HG02798 (cell line): ENCODE data around the gene CREBBP.

ENCODE experiments used
- ATAC-seq: cut with Tn5 transposase; IDR thresholded peaks from one replicate; pipeline ENCODE4 v1.9.1; 2021; ENCODE audit warnings: mild to moderate bottlenecking; ENCODE audit not compliant: unreplicated experiment, poor library complexity

The CREBBP gene

DNA sequence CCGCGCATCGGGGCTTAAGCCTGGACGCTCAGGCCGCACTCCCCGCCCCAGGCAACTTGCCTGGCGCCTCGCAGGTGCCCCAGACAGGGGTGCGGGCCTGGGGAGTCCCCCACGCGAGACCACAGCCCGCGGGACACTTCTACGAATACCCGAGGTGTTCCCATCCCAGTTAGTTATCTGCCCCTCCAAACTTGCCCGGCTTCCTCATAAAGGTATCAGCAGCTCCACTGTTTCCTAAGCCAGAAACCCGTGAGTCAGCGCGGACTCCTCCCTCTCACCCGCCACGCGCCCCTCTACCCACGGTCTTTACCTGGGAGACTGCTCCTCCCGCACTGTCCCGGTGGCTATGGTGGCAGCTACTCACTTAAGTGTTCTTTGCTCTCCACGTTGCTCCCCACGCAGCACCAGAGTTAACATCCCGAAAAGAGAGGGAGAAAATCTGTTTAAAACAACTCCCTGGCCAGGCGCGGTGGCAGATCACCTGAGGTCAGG, 1.0 kb upstream of the CREBBP start:
- no peak for ATAC-seq

GRCh38 chr16:3879887-3880564, 487 bp downstream of the CREBBP start:
- ATAC-seq, result peak; percentile 65

- peak; percentile 12 for ATAC-seq
Measured at GRCh38 chr16:3879258-3879886, 1.1 kb downstream of the CREBBP start.

- no peak for ATAC-seq
Measured at GRCh38 chr16:3878610-3879009, 1.9 kb downstream of the CREBBP start.

DNA sequence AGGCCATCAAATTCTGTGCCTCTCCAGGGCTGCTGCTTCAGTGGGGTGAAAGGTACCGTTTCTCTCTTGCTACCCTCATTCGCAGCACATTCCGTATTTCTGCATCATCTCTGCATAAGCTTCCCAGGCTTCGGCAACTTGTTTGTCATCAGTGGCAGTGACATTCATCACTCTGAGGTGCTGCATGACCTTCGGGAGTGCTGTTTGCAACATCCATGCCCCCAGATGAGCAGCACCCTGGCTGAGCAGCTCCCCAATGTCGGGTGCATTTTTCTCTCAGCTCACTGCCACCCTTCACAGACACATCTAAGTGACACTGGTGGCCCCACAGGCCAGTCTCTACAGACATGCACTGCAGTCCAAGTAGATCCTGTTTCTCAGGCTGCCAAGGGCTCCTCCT, 3.8 kb downstream of the CREBBP start:
- no peak for ATAC-seq

DNA sequence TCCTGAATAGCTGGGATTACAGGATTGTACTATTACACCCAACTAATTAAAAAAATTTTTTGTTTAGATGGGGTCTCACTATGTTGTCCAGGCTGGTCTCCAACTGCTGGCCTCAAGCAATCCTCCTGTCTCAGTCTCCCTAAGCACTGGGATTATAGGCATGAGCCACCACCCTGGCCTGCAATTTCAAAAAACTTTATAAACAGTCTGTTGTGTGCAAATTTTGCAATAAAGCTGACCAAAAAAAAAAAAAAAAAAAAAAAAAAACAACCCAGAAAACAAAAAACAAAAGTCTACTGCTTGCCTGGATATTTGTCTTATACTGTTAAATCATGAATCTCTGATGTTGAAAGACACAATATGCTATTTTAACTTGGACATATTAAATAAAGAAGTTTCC, 4.4 kb downstream of the CREBBP start:
- ATAC-seq, result no peak

GRCh38 chr16:3874794-3875692, 5.5 kb downstream of the CREBBP start:
- no peak for ATAC-seq

- ATAC-seq, result no peak
Measured at GRCh38 chr16:3874242-3874641, 6.3 kb downstream of the CREBBP start.

- no peak for ATAC-seq
Measured at GRCh38 chr16:3873482-3874173, 6.9 kb downstream of the CREBBP start.

GRCh38 chr16:3872216-3872895, 8.2 kb downstream of the CREBBP start:
- no peak for ATAC-seq

GRCh38 chr16:3868967-3869366, 11.5 kb downstream of the CREBBP start:
- ATAC-seq, result no peak

GRCh38 chr16:3868556-3868955, 12.0 kb downstream of the CREBBP start:
- no peak for ATAC-seq

GRCh38 chr16:3866703-3867431, 13.6 kb downstream of the CREBBP start:
- no peak for ATAC-seq

- no peak for ATAC-seq
Measured at GRCh38 chr16:3865241-3865640, 15.3 kb downstream of the CREBBP start.

DNA sequence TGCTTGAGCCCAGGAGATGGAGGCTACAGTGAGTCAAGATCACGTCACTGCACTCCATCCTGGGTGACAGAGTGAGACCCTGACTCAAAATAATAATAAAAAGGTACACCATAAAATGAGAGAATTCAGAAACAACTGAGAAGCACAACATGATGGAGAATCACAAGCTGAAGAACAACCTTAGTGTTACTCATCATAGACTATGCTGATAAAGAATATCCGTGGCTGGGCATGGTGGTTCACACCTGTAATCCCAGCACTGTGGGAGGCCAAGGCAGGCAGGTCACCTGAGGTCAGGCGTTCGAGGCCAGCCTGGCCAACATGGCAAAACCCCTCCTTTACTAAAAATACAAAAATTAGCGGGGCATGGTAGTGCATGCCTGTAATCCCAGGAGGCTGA, 16.0 kb downstream of the CREBBP start:
- no peak for ATAC-seq

GRCh38 chr16:3863587-3863986, 16.9 kb downstream of the CREBBP start:
- ATAC-seq, result no peak

DNA sequence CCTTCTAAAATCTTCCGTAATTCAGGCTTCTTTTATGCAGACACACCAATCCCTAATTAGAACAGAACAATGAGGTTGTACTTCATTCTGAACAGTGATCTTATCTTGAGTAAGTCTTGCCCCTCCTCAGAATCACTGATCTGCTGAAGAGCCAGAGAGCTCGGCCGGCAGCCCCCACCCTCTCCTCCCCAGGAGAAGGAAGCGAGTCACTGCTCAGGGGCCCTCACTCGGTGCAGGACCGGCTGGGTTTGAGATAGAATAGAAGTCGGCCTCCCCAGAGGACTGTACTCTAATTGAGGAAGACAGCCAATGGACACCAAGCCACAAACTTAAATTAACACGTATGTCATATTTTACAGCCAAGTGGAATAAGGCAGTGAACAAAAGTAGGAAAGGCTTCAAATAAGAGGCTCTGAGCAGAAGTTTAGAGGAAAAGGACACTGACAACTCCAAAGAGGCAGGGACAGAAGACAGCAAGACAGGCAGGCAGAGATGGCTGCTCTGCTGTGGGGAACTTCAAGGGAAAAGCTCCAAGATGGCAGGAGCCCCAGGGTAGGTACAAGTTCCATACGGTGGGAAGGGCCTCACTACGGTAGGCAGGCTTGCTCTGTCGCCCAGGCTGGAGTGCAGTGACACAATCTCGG, 18.6 kb downstream of the CREBBP start:
- ATAC-seq, result no peak

DNA sequence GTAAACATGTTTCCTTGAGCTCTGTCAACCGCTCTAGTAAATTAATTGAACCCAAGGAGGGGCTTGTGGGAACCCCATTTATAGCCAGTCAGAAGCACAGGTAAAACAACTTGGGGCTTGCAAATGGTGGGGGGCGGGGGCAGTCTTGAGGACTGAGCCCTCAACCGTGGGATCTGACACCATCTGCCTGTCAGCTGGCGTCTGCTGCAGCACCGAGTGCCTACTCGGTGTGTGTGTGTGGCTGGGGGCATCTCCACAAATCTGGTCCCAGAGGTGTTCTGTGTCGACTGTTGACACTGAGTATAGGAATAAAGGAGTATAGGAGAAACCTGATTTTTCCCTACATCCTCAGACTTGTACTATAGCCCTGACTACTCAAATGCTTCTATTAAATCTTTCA, 20.6 kb downstream of the CREBBP start:
- ATAC-seq, result no peak

GRCh38 chr16:3858801-3859200, 21.7 kb downstream of the CREBBP start:
- no peak for ATAC-seq
